ENCODE measurements around the gene SIDT2.
"Not testable (repeated sequence)": the region's sequence is repeated elsewhere in the genome, so short reads cannot be mapped to it uniquely, and the experiment has no call there.

The SIDT2 gene

DNA sequence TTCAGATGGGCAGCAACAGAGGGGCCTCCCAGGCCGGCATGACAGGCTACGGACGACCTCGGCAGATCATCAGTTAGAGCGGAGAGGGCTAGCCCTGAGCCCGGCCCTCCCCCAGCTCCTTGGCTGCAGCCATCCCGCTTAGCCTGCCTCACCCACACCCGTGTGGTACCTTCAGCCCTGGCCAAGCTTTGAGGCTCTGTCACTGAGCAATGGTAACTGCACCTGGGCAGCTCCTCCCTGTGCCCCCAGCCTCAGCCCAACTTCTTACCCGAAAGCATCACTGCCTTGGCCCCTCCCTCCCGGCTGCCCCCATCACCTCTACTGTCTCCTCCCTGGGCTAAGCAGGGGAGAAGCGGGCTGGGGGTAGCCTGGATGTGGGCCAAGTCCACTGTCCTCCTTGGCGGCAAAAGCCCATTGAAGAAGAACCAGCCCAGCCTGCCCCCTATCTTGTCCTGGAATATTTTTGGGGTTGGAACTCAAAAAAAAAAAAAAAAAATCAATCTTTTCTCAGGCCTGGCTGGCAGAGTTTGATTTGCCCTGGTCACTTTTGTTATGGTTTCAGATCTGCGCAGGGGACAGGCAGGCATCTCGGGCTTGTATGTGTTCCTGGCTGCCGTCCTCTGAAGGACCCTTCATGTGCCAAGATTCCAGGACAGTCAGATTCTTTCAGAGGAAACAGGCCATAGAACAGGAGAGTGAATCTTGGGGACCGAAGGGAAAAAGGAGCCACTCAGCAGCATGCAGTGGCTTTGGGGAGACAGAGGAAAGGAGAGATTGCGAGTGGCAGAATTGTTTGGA lies 25.9 kb downstream of the SIDT2 start:
- DNase-seq (ENCODE audit: low read depth in 2 of 2) = no peak

DNA sequence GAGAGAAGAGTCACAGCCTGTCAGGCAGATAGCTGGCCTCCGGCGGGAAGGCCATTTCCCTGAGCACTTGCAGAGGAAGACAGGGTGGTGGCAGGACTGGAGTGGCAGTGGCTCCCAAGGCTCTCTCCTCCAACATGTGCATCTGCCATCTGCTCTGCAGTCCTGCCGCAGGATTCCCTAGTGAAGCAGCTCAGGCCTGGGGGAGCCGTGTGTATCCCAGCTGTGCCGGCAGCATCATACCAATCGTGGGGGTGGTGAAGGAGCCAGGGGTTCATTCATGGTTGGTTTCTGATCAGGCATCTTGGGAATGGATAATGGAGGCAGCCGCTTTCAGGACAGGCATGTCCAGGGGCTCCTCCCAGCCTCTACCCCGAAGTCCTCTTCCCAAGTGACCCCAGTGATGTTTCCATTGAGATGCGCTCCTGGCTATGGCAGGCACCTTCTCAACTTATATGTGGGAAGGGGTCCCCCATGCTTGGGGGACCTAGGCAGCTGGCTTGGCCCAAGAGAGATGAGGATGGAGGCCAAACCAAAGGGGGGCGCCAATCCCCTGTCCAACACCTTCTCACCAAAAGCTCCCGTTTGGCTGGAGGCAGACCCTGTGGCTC lies 26.8 kb downstream of the SIDT2 start:
- DNase-seq (ENCODE audit: low read depth in 2 of 2) = no peak

GRCh38 chr11:117206111-117206510 lies 27.6 kb downstream of the SIDT2 start:
- DNase-seq (ENCODE audit: low read depth in 2 of 2) = not testable (repeated sequence)

GRCh38 chr11:117206859-117207258 lies 28.3 kb downstream of the SIDT2 start:
- not testable (repeated sequence) for DNase-seq (ENCODE audit: low read depth in 2 of 2)

DNA sequence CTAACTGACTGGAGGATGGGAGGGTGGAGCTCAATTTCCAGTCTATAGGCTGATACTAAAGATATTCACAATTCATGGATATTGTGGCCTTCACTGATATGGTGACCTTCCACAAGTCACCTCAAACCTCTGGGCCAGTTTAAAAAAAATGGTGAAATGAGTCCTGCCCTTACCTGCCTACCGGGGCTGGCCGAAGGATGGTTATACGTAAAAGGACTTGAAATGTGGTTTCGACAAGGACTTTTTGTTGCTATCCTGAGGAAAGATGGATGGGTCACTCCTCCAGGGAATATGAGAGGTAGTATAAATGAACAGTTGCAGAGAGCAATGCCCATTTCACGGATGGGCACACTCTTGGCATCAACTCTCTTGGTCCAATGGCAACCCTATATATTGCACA lies 28.9 kb downstream of the SIDT2 start:
- not testable (repeated sequence) for DNase-seq (ENCODE audit: low read depth in 2 of 2)

GRCh38 chr11:117208710-117209109 lies 30.2 kb downstream of the SIDT2 start:
- not testable (repeated sequence) for DNase-seq (ENCODE audit: low read depth in 2 of 2)

DNA sequence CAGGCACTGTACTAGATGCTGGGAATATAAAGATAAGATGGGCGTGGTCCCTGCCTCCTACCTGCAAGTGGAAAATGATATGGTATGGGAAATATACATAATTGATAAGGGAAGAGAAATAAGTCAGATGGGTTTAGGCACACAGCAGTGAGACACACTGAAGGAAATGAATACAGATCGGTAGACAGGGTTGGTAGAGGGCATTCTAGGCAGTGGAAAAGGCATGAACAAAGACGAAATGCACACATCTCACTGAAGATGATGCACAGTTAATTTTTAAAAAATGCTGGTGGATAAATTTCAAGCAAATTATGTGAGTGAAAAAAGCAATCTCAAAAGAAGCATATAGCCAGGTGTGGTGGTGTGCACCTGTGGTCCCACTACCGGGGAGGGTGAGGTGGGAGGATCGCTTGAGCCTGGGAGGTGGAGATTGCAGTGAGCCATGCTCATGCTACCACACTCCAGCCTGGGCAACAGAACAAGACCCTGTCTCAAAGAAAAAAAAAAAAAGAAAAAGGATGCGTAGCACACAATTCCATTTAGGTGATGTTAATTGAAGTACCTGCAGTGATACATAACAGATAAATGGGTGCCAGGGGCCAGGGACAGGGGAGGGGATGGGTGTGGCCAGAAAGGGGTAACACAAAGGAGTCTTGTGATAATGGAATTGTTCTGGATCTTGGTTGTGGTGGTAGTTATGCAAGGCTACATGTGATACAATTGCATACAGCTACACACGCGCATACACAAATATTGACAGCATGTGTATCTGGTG lies 31.0 kb downstream of the SIDT2 start:
- not testable (repeated sequence) for DNase-seq (ENCODE audit: low read depth in 2 of 2)

DNA sequence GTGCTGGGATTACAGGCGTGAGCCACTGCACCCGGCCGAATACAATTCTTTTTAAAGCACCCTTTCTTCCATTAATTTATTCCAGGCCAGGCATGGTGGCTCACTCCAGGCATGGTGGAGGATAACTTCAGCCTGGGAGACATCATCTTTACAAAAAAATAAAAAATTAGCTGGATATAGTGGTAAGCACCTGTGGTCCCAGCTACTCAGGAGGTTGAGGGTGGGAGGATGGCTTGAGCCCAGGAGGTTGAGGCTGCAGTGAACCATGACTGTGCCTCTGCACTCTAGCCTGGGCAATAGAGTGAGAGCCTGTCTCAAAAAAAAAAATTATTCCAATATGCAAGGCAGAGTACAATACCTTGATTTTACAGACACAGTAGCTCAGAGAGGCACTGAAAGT lies 32.1 kb downstream of the SIDT2 start:
- DNase-seq (ENCODE audit: low read depth in 2 of 2) = no peak

GRCh38 chr11:117212697-117213355 lies 34.3 kb downstream of the SIDT2 start:
- no peak for DNase-seq (ENCODE audit: low read depth in 2 of 2)

GRCh38 chr11:117214404-117215110 lies 36.0 kb downstream of the SIDT2 start:
- DNase-seq (ENCODE audit: low read depth in 2 of 2) = no peak

DNA sequence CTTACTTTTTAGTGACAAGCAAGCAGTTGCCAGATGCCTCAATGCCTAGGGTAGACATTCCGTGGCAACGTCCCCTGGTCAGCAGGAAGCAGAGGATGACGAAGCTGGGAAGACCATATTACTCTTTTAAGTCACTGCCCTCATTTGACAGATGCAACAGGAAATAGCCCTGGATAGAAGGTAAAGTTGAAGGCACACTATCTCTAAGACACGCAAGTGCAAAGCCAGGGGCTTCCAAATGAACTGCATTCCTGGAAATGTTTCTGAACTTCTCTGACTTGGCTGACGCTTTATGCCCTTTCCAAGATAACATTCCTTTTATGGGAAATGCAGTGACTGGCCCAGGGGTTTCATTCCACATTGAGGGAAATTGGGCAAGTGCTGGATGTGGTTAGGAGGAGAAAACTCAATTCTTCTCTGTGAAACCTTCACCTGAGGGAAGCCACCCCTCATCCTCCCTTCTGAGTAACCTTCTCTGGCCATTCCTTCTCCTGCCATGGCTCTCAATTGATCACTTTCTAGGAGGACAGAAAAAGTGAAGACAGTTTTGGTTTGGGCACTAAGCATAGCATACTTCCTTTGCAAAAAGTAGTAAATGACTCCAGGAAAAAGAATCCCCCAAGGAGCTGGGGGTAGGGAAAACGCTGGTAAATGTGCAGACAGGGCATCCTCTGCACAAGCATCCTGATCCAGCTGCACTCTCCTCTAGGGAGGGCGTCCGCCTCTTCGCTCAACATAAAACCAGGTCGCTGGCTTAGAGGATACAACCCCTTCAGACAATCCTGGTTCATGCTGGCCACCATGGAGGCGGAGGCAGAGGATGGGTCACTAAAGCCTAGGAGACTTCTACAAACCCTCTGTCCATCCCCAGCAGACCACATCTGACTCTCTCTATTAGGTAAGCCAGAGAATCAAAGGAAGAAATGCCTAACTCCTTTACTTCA lies 38.9 kb downstream of the SIDT2 start:
- DNase-seq (ENCODE audit: low read depth in 2 of 2) = no peak

DNA sequence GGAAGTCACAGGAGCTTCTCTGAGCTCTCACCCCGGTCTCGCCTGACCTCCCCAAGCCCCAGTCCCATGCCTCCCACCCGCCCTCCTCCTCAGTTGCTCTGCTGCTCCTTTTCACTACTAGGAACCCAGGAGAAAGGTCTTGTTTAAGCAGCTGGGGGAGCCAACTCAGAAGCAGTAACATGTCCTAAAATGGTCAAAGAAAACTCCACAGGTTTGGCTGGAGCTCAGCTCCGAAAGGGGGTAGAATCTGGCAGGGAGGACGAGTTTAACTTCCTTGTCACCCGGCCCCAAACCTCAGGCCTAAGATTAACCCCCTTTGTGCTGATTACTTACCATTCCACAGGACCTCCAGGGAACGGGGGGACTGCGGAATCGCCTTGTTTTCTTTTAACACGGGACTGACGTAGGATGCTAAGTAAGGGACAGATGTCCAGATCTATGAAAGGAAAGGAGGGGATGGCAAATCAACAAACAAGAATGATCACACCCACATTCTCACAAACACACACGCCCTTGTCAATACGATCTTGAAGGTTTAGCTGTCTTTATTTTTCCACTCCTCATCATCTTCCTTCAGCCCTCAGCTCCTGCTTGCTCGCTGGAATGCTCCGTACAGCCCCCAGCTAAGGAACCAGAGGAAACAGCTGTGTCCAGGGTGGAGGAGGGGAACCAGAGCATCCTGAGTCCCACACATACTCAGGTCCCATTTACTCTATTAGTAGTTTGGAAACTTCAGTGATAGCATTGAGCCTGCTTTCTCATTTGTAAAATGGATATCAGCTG lies 39.8 kb downstream of the SIDT2 start:
- DNase-seq (ENCODE audit: low read depth in 2 of 2) = no peak

- DNase-seq (ENCODE audit: low read depth in 2 of 2) = no peak
Observed at GRCh38 chr11:117219001-117219400, 40.5 kb downstream of the SIDT2 start.

DNA sequence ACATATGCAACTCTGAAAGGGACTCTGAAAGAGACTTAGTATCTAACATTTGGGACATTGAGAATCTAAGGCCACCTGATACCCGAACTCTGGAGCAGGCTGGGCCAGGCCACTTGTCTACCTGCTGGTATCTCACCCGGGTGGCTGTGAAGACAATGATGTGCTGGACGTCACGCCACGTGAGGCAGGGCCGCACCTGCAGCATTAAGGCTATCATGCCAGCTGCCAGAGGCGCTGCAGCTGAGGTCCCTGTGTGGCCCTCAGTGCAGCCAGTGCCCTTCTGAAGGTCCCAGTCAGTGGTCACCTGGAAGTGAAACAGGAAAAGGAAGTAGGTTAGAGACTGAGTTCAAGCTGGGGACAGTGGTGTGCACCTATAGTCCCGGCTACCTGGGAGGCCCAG lies 40.9 kb downstream of the SIDT2 start:
- DNase-seq (ENCODE audit: low read depth in 2 of 2) = no peak

- no peak for DNase-seq (ENCODE audit: low read depth in 2 of 2)
Observed at GRCh38 chr11:117219995-117220394, 41.5 kb downstream of the SIDT2 start.

DNA sequence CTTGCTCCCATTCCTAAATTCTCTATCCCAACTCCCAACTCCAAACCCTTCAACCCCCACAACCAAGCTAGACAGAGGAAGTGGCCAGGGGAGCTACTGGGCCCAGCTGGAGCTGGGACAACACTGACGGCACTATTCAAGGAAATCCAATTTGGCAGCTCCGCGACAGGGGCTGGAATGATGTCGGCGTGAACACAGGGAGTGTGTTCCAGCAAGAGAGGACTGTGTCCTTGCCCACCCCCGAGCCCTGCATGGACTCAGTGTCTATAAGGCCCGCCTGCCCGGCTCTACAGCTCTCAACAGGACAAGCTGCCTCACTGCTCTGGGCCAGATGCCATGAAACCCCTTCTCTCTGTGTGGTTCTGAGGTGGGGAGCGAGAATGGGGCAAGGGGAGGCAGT lies 42.0 kb downstream of the SIDT2 start:
- no peak for DNase-seq (ENCODE audit: low read depth in 2 of 2)

DNA sequence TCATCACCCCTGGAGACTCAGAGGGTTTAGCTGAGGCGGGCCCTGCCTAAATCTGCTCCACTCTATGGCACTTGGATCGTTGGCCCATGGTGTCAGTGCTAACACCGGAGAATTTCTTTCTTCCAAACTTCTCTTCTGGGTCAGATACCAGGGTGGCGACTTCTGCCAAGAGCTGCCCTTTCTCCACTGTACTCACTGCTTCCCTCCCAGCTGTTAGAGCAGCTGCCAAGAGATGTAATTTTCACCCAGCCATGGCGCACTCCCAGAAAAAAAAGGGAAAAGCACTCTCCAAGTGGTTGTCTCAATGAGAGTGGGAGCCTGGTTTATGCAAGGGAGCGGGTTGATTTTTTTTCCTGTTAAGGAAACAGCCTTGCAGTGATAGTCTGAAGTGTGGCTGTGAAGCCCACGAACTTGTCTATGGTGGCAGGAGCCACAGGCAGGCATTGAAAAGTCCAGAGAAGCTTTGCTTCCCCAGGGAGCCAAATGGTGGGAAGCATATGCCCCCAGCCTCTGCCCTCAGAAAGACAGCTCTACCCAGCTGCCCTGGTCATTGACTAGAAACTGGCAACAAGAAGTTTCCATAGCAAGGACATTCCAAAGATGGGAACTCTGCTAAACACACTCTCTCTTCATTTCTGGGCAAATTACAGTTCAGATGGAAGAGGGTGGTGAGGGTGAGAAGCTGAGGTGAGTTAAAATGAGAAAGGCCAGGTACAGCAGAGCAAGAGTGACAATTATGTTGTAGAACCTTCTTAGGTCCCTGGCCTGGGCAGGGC lies 42.6 kb downstream of the SIDT2 start:
- no peak for DNase-seq (ENCODE audit: low read depth in 2 of 2)

DNA sequence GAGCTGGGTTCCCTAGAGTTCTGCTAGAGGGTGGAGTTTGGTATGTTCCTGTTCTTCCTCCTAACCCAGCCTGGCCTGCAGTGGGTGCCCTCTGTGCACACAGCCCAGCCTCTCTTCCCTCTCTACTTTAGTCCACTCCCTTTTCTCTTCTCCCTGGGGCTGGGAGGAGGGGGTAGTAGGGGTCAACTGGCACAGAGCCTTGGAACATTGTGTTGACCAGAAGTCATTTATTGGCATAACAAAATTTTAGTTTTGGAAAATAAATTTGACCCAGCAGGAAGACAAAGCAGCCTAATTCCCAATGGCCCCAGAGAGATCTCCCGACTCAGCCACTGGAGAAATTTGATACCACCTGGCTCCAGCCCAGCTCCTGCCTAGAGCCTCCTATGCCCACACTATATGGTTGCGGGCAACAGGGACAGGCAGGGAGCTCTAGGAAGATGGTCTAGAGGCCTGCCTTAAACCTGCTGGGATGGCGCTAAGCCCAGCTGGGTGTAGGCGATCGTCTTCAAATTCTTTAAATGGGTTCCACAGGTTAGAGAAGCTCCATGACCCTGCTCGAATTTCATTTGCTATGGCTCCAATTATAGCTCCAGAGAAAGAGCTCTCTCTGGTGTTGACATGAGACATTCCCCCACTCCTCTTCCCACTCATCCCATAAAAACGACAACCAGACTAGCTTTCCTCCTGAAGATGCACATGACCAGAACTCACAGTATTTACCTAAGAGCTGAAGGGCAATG lies 43.4 kb downstream of the SIDT2 start:
- DNase-seq (ENCODE audit: low read depth in 2 of 2) = no peak
